ENCODE measurements around the gene UQCR10.

DNA sequence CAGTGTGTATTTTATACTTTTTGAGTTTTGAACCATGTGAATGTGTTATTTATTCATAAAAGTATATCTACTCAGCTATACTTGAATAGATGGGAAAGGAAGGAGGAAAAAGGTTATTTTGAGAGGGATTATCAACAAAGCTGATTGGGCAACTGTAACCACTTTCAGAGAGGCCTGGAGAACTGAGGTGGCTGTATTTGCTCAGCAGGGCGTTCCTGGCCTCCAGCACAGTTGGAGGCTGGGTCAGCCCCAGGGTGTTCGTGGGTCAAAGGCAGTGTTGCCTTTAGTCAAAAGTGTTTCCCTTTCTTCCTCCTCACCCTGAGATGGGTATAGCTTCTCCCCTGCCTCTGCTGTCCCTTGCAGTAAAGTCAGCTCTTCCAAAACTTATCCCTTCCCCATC lies 44.2 kb downstream of the UQCR10 start:
- no peak for TF ChIP-seq GATA2 (IDR thresholded peaks at IDR 0.05; ENCODE audit: low read depth, low read length)
- TF ChIP-seq GATA3 (IDR thresholded peaks at IDR 0.05; ENCODE audit: low read depth, low read length), result no peak
